K562 (cell line): ENCODE results near the gene CTSK. TPM values are rescaled to one million over a fixed set of nuclear protein-coding genes. Genes with fewer than 3 reads are reported as not detected.

Source experiments
- ATAC-seq: fragments of 200-7000 bp; cut with Tn5 transposase; 3 replicates; pipeline ENCODE4 v1.9.1; 2020; ENCODE audit warnings: moderate library complexity
- BruUV-seq: library from RNA; stranded (reverse); fragments of 400-500 nt; replicated peaks from 2 replicates; lab custom pipeline; 2021; lab: Mats Ljungman, UMichigan
- CTCF ChIA-PET: fragments of 300-600 bp; formaldehyde crosslinking; extraction: SDS; loops from one replicate; lab custom pipeline; 2021; ENCODE audit warnings: low intra/inter-chr PET ratio; lab: Yijun Ruan, JAX
- POLR2A ChIA-PET: fragments of 300-600, 350-650 bp; sonication (Branson Sonifier 250); formaldehyde crosslinking; extraction: SDS; loops from one replicate; lab custom pipeline; 2021; ENCODE audit warnings: antibody characterized with exemption, inconsistent platforms; lab: Yijun Ruan, JAX
- DNase-seq, 4 experiments: peaks; one replicate each; pipeline versions ENCODE4 v3.0.0 to v3.0.0-alpha.2; 2011 to 2018; ENCODE audit warnings: low spot score in 3 of 4, mixed read lengths in 3 of 4; ENCODE audit errors: extremely low read depth in 1 of 4
- FAIRE-seq: peaks from 2 replicates; lab custom pipeline; 2011; peaks lifted over from hg19 to GRCh38; lab: Jason Lieb, UNC
- H2AFZ ChIP-seq: 2 replicates; pipeline ENCODE4 v1.6.0; 2011; ENCODE audit warnings: low read depth, low read length, control low read depth, inconsistent platforms
- H3K27ac ChIP-seq: fragments of 200-600 bp; 3 replicates; pipeline ENCODE4 v1.8.0; 2011; ENCODE audit warnings: low read depth, mild to moderate bottlenecking, control low read depth, inconsistent platforms, low read length, moderate library complexity, mixed read lengths; ENCODE audit errors: extremely low read depth
- H3K27me3 ChIP-seq, 2 experiments: fragments of 300-600 bp in 1 of 2; 2 replicates in 1 of 2; 3 replicates in 1 of 2; pipeline versions ENCODE4 v1.6.0 to v1.8.0; 2011; ENCODE audit warnings: inconsistent platforms in 2 of 2, low read length in 2 of 2, mild to moderate bottlenecking in 1 of 2, mixed read lengths in 1 of 2, moderate library complexity in 1 of 2; ENCODE audit not compliant: control insufficient read depth in 2 of 2, insufficient read depth in 2 of 2
- H3K36me3 ChIP-seq: fragments of 300-600 bp; 3 replicates; pipeline ENCODE4 v1.8.0; 2011; ENCODE audit warnings: mild to moderate bottlenecking, low read length, inconsistent platforms; ENCODE audit not compliant: control insufficient read depth, insufficient read depth
- H3K4me1 ChIP-seq, 2 experiments: fragments of 200-600 bp in 1 of 2; replicated peaks in 1 of 2; 2 replicates in 1 of 2; 3 replicates in 1 of 2; pipeline versions ENCODE4 v1.5.1 to v1.8.0; 2011; ENCODE audit warnings: inconsistent platforms in 2 of 2, low read length in 2 of 2, mild to moderate bottlenecking in 1 of 2, mixed read lengths in 1 of 2, moderate library complexity in 1 of 2; ENCODE audit not compliant: control insufficient read depth in 2 of 2, insufficient read depth in 2 of 2
- H3K4me2 ChIP-seq: 2 replicates; pipeline ENCODE4 v1.6.1; 2011; ENCODE audit warnings: low read length, control low read depth, inconsistent platforms, mixed read lengths; ENCODE audit not compliant: insufficient read depth
- H3K4me3 ChIP-seq: fragments of 200-600 bp; sonication (generic), shearing (Covaris generic); 2 replicates; pipeline ENCODE4 v1.5.1; 2016; ENCODE audit warnings: control low read depth, inconsistent platforms
- H3K79me2 ChIP-seq: fragments of 200-600 bp; 3 replicates; pipeline ENCODE4 v1.8.0; 2011; ENCODE audit warnings: low read length, inconsistent platforms; ENCODE audit not compliant: control insufficient read depth, insufficient read depth
- H3K9ac ChIP-seq, 2 experiments: 2 replicates each; pipeline versions ENCODE4 v1.6.0 to v1.6.1; 2011; ENCODE audit warnings: low read depth in 2 of 2, low read length in 2 of 2, control low read depth in 1 of 2, inconsistent platforms in 1 of 2, mild to moderate bottlenecking in 1 of 2, mixed read lengths in 1 of 2; ENCODE audit not compliant: insufficient read depth in 1 of 2
- H3K9me1 ChIP-seq: one replicate; pipeline ENCODE4 v1.6.0; 2011; ENCODE audit warnings: inconsistent platforms, mild to moderate bottlenecking, low read length, moderate library complexity; ENCODE audit not compliant: control insufficient read depth, insufficient read depth
- H3K9me3 ChIP-seq: replicated peaks from 2 replicates; pipeline ENCODE4 v1.5.1; 2011; ENCODE audit warnings: low read depth, low read length, inconsistent platforms; ENCODE audit not compliant: control insufficient read depth, insufficient read depth
- H4K20me1 ChIP-seq: replicated peaks from 2 replicates; pipeline ENCODE4 v1.6.1; 2011; ENCODE audit warnings: low read length, inconsistent platforms, mixed read lengths; ENCODE audit not compliant: control insufficient read depth, insufficient read depth
- ARHGAP35 ChIP-seq: fragments of 450-650 bp; IDR thresholded peaks from 2 replicates; pipeline ENCODE4 v1.6.1; 2018; ENCODE audit not compliant: partially characterized antibody
- CUX1 ChIP-seq: fragments of 200-800 bp; sonication (Bioruptor generic); IDR thresholded peaks from 2 replicates; pipeline ENCODE4 v1.6.1; 2016; ENCODE audit warnings: missing genetic modification characterization, missing compliant biosample characterization
- GTF2F1 ChIP-seq: IDR thresholded peaks from 2 replicates; pipeline ENCODE4 v1.6.1; 2011; ENCODE audit warnings: low read depth, low read length, improper control_type of control experiment
- KAT2B ChIP-seq: IDR thresholded peaks from one replicate; pipeline ENCODE4 v1.6.1; 2012; ENCODE audit warnings: low read depth, mild to moderate bottlenecking, control low read depth, inconsistent platforms, low read length, moderate library complexity
- NCOA4 ChIP-seq: fragments of 450-650 bp; IDR thresholded peaks from 2 replicates; pipeline ENCODE4 v1.6.1; 2018; ENCODE audit warnings: mild to moderate bottlenecking; ENCODE audit not compliant: partially characterized antibody
- NELFE ChIP-seq: IDR thresholded peaks from 2 replicates; pipeline ENCODE4 v1.6.1; 2011; ENCODE audit warnings: mild to moderate bottlenecking; ENCODE audit not compliant: insufficient read depth, insufficient read length
- TRIM28 ChIP-seq: fragments of 450-650 bp; IDR thresholded peaks from 2 replicates; pipeline ENCODE4 v1.6.1; 2017
- ZC3H4 ChIP-seq: sonication (generic); formaldehyde crosslinking; IDR thresholded peaks from 2 replicates; pipeline ENCODE4 v1.9.0; 2021; ENCODE audit warnings: missing genetic modification reagents, borderline replicate concordance
- ZNF311 ChIP-seq: fragments of 250-450 bp; sonication (Bioruptor Pico); IDR thresholded peaks from 2 replicates; pipeline ENCODE4 v1.4.0; 2020; ENCODE audit warnings: mild to moderate bottlenecking, moderate library complexity
- WGBS: fragments of 100-300 bp; shearing (Covaris generic); methylation state at CpG from one replicate; pipeline ENCODE4 v1.1.6; 2016; ENCODE audit warnings: low coverage, mixed read lengths; ENCODE audit not compliant: insufficient coverage; ENCODE audit errors: missing lambda C conversion rate; 5-methylcytosine and 5-hydroxymethylcytosine counted together
- in situ Hi-C: fragments of 300-500 bp; cut with MboI; formaldehyde crosslinking; loops from 4 replicates; pipeline ENCODE4 v1.15.0; 2018; ENCODE audit warnings: inconsistent platforms, mixed read lengths
- intact Hi-C: fragments of 100-400 bp; cut with micrococcal nuclease; formaldehyde crosslinking; loops from 2 replicates; pipeline ENCODE4 v1.14.2; 2022
- polyA plus RNA-seq, 8 experiments: library from polyadenylated mRNA; depleted of rRNA in 4 of 8; stranded (reverse) in 5 of 8; unstranded in 3 of 8; fragments of >200 nt; fragmentation: Nextera tagmentation in 2 of 8; fragmentation: Illumina TruSeq in 1 of 8; extraction: Ambion mirVana in 2 of 8; extraction: Trizol in 1 of 8; gene quantifications; 2 replicates each; pipeline versions ENCODE4 v1.2.1 to v1.2.3, GENCODE V29; 2011 to 2014; ENCODE audit warnings: inconsistent platforms in 1 of 8, missing spikeins in 1 of 8
- total RNA-seq, 7 experiments: library from RNA; depleted of rRNA in 6 of 7; stranded (reverse); fragments of >200 nt in 6 of 7; fragmentation: Illumina TruSeq in 2 of 7; extraction: Trizol in 2 of 7; gene quantifications; 2 replicates each; pipeline versions ENCODE4 v1.2.1 to v1.2.3, GENCODE V29; 2011 to 2021; ENCODE audit warnings: low replicate concordance in 1 of 7

Gene CTSK
- total and polyA plus RNA-seq, 9 of the 15 experiments (the other 6 are each of a cell fraction or from before 2014, with no cell fraction given), result 0.84 to 2.5 (median 1.3) TPM

- no peaks in the 10 kb centered on the region for H3K9me1 ChIP-seq
- H3K4me3 ChIP-seq, result no peak overlapping the region
- no peak for DNase-seq
- H3K9ac ChIP-seq, result no peak overlapping the region
- intact Hi-C loops, result no loop called here
- no peak for TF ChIP-seq GTF2F1
- TF ChIP-seq ZC3H4 (CRISPR knock-in tag), result no peak
- TF ChIP-seq TRIM28, result no peak
- no peak for TF ChIP-seq NCOA4
- TF ChIP-seq ARHGAP35, result no peak
- TF ChIP-seq ZNF311 (CRISPR knock-in tag), result no peak
- no peak for TF ChIP-seq NELFE
- no peak for TF ChIP-seq CUX1 (CRISPR knock-in tag)
- TF ChIP-seq KAT2B, result no peak
- TF ChIP-seq, all 486 proteins: peak for 0
- H3K4me2 ChIP-seq, result no peak overlapping the region
- FAIRE-seq (no peak), ATAC-seq (no peak)
- H2AFZ ChIP-seq, result 0 out of 2 replicates have a peak overlapping the region, but pooled peaks have one; percentile 1
- in situ Hi-C loops, result no loop called here
- H3K79me2 ChIP-seq, result no peaks in the 10 kb centered on the region
- ChIA-PET POLR2A (interaction anchor here (0.6 kb wide), 1 partner anchor 87 kb away, joined by 5 read pairs; no protein-coding TSS in a partner anchor), CTCF (no interaction called here)
- no peaks in the 10 kb centered on the region for H3K36me3 ChIP-seq
- H4K20me1 ChIP-seq, result no peaks in the 10 kb centered on the region
- WGBS, result 50% methylated on average over 1 of the region's 1 CpG
- H3K27me3 ChIP-seq, result no peaks in the 10 kb centered on the region
- no peaks in the 10 kb centered on the region for H3K9me3 ChIP-seq
- no peak overlapping the region for H3K27ac ChIP-seq
- H3K4me1 ChIP-seq, result peaks cover 0 to 4% of the 10 kb centered on the region in 2 experiments; a peak in 2 of 5 replicates
- BruUV-seq, result no TSS peak
These were observed 29.7 kb downstream of the CTSK start for GRCh38 chr1:150778409-150778808.
